Measurements from ENCODE around the gene ADGRV1. TPM values are rescaled to one million over a fixed set of nuclear protein-coding genes. Genes with fewer than 3 reads are reported as not detected.

The ADGRV1 gene
- total RNA-seq, 1 donor from 2014 or later, result 18.2 TPM

DNA sequence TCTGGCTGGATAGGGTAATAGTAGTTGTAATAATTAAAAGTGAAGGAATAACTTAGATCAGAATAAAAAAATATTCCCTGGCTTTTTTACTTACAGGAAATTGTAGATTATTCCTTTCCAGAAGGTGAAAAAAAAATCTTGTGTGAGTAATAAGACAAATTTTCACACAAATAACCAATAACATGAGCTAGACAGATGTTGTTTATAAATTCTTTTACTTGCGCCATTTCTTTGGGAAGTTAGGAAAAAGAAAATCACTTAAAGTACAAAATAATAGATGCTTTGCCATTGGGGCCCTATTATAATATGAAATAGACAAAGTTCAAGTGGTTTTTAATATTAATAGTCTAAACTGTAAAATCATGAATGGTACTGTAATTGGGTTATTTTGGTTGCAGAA lies 620.4 kb downstream of the ADGRV1 start:
- peaks cover 25% of the 10 kb centered on the region for H3K4me1 Mint-ChIP-seq (ENCODE audit: low read depth, unreplicated experiment)
- H3K27ac Mint-ChIP-seq (ENCODE audit: unreplicated experiment), result no peak overlapping the region
- H3K27me3 Mint-ChIP-seq (ENCODE audit: unreplicated experiment), result peaks cover 4% of the 10 kb centered on the region
- no peak overlapping the region for H3K4me3 Mint-ChIP-seq (ENCODE audit: unreplicated experiment)
- TF ChIP-seq, protein P1, sequence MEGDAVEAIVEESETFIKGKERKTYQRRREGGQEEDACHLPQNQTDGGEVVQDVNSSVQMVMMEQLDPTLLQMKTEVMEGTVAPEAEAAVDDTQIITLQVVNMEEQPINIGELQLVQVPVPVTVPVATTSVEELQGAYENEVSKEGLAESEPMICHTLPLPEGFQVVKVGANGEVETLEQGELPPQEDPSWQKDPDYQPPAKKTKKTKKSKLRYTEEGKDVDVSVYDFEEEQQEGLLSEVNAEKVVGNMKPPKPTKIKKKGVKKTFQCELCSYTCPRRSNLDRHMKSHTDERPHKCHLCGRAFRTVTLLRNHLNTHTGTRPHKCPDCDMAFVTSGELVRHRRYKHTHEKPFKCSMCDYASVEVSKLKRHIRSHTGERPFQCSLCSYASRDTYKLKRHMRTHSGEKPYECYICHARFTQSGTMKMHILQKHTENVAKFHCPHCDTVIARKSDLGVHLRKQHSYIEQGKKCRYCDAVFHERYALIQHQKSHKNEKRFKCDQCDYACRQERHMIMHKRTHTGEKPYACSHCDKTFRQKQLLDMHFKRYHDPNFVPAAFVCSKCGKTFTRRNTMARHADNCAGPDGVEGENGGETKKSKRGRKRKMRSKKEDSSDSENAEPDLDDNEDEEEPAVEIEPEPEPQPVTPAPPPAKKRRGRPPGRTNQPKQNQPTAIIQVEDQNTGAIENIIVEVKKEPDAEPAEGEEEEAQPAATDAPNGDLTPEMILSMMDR (IDR thresholded peaks at IDR 0.05; ENCODE audit: partially characterized antibody, unreplicated experiment), result no peak
- peaks cover 2% of the 10 kb centered on the region for H3K9me3 Mint-ChIP-seq (ENCODE audit: unreplicated experiment)
- no peaks in the 10 kb centered on the region for H3K36me3 Mint-ChIP-seq (ENCODE audit: unreplicated experiment)
- DNase-seq, result no peak

DNA sequence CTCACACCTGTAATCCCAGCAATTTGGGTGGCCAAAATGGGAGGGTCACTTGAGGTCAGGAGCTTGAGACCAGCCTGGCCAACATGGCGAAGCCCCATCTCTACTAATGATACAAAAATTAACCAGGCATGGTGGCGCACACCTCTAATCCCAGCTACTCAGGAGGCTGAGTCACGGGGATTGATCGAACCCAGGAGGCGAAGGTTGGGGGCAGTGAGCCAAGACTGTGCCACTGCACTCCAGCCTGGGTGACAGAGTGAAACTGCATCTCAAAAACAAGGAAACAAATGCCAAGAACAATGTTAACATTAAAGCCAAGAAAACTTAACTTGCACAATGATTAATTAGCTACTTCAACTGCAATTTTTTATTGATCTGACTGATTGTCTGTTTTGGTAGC lies 621.9 kb downstream of the ADGRV1 start:
- TF ChIP-seq, protein P1 (IDR thresholded peaks at IDR 0.05; ENCODE audit: partially characterized antibody, unreplicated experiment), result no peak
- peaks cover 19% of the 10 kb centered on the region for H3K4me1 Mint-ChIP-seq (ENCODE audit: low read depth, unreplicated experiment)
- H3K27ac Mint-ChIP-seq (ENCODE audit: unreplicated experiment), result no peak overlapping the region
- peaks cover 2% of the 10 kb centered on the region for H3K9me3 Mint-ChIP-seq (ENCODE audit: unreplicated experiment)
- no peaks in the 10 kb centered on the region for H3K36me3 Mint-ChIP-seq (ENCODE audit: unreplicated experiment)
- H3K4me3 Mint-ChIP-seq (ENCODE audit: unreplicated experiment), result no peak overlapping the region
- DNase-seq, result no peak
- H3K27me3 Mint-ChIP-seq (ENCODE audit: unreplicated experiment), result peaks cover 4% of the 10 kb centered on the region

DNA sequence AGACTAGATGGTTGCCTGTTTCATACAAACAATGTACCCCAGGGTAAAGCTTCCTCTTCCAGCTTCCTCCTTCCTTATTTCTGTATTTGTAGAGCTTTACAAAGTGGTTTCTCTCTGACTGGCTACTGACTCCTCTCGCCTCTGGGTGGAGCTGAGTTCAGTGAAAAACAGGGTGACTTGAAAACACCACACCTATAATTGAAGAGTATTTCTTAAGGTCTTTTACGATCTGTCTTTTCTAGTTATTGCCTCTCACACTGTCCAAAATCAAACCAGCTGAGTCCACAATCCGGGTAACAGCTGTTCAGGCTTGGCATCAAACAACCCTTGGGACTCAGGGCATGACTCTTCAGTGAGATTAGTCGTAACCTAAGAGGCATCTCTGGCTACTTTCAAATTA lies 624.2 kb downstream of the ADGRV1 start:
- H3K27ac Mint-ChIP-seq (ENCODE audit: unreplicated experiment), result no peak overlapping the region
- TF ChIP-seq, protein P1 (IDR thresholded peaks at IDR 0.05; ENCODE audit: partially characterized antibody, unreplicated experiment), result no peak
- peaks cover 4% of the 10 kb centered on the region for H3K4me1 Mint-ChIP-seq (ENCODE audit: low read depth, unreplicated experiment)
- no peaks in the 10 kb centered on the region for H3K36me3 Mint-ChIP-seq (ENCODE audit: unreplicated experiment)
- H3K27me3 Mint-ChIP-seq (ENCODE audit: unreplicated experiment), result peaks cover 2% of the 10 kb centered on the region
- H3K9me3 Mint-ChIP-seq (ENCODE audit: unreplicated experiment), result peaks cover 2% of the 10 kb centered on the region
- DNase-seq, result no peak
- H3K4me3 Mint-ChIP-seq (ENCODE audit: unreplicated experiment), result no peak overlapping the region

DNA sequence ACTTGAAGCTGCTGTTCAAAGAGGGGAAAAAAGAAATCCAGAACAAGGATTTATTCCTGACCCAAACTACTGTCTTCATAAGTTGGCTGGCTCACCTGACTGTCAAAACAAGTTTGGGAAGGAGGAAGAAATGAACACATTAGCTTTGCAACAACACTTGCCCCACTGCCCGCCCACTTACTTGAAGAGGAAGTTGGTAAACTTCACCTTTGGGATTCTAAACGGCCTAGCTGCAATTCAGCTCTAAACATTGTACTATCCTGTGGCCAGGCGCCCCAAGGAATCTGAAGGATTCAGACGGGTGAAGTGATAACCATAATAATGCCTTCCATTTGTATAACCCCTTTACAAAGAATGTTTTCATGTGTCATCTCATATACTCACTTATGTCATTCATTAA lies 625.1 kb downstream of the ADGRV1 start:
- H3K4me3 Mint-ChIP-seq (ENCODE audit: unreplicated experiment), result no peak overlapping the region
- H3K27me3 Mint-ChIP-seq (ENCODE audit: unreplicated experiment), result peaks cover 2% of the 10 kb centered on the region
- TF ChIP-seq, protein P1 (IDR thresholded peaks at IDR 0.05; ENCODE audit: partially characterized antibody, unreplicated experiment), result no peak
- H3K36me3 Mint-ChIP-seq (ENCODE audit: unreplicated experiment), result no peaks in the 10 kb centered on the region
- peaks cover 2% of the 10 kb centered on the region for H3K9me3 Mint-ChIP-seq (ENCODE audit: unreplicated experiment)
- no peak for DNase-seq
- H3K27ac Mint-ChIP-seq (ENCODE audit: unreplicated experiment), result no peak overlapping the region
- peaks cover 4% of the 10 kb centered on the region for H3K4me1 Mint-ChIP-seq (ENCODE audit: low read depth, unreplicated experiment)

DNA sequence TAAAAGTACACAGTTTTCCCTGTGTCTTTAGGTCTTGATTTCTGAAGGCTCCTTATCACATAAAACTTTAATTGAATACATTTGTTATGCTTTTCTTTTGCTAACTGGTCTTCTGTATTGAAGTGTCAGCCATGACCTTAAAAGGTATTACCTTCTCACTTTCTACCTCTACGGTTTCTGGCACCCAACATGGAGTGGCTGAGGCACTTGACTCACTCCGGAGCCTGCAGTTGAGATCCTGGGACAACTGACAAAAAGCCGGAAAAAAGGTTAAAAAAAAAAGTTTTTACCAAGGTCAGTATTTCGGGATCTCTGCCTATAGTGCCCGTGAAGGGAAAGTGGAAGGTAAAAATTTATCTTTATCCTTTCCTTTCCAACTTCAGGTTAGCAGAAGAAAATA lies 627.5 kb downstream of the ADGRV1 start:
- Mint-ChIP-seq H3K4me3 (ENCODE audit: unreplicated experiment) (no peak overlapping the region), H3K27ac (ENCODE audit: unreplicated experiment) (no peak overlapping the region), H3K36me3 (ENCODE audit: unreplicated experiment) (no peaks in the 10 kb centered on the region), H3K4me1 (ENCODE audit: low read depth, unreplicated experiment) (peaks cover 4% of the 10 kb centered on the region), H3K9me3 (ENCODE audit: unreplicated experiment) (peaks cover 2% of the 10 kb centered on the region), H3K27me3 (ENCODE audit: unreplicated experiment) (peaks cover 2% of the 10 kb centered on the region)
- no peak for DNase-seq
- TF ChIP-seq, protein P1 (IDR thresholded peaks at IDR 0.05; ENCODE audit: partially characterized antibody, unreplicated experiment), result no peak

Measured in glutamatergic neuron (in vitro differentiated cells).